T follicular helper cell (primary cell): Measurements from ENCODE around the gene TRIM54.

Experiments used
- DNase-seq: peaks from one replicate; pipeline ENCODE4 v3.0.0-alpha.2; 2020; ENCODE audit warnings: low read depth
- total RNA-seq, 2 experiments: gene quantifications; one replicate each; lab custom pipeline; 2026; lab: John Stamatoyannopoulos, UW

TRIM54 gene
- 0 to 0.17 reads per million in 2 experiments for total RNA-seq

GRCh38 chr2:27281855-27282559, at the start of gene TRIM54:
TRIM54 (plus strand) TSS chr2:27282429; CDS start chr2:27282732, 303 bp downstream.
- DNase-seq: no peak

GRCh38 chr2:27233341-27233740, 48.9 kb upstream of the TRIM54 start:
- no peak for DNase-seq

- no peak for DNase-seq
Measured at GRCh38 chr2:27236136-27236535, 46.1 kb upstream of the TRIM54 start.

GRCh38 chr2:27236626-27237025, 45.6 kb upstream of the TRIM54 start:
- DNase-seq: no peak

GRCh38 chr2:27237341-27237945, 44.8 kb upstream of the TRIM54 start:
- no peak for DNase-seq

- no peak for DNase-seq
Measured at GRCh38 chr2:27238976-27239375, 43.3 kb upstream of the TRIM54 start.

- DNase-seq: no peak
Measured at GRCh38 chr2:27240406-27240805, 41.8 kb upstream of the TRIM54 start.

- no peak for DNase-seq
Measured at GRCh38 chr2:27241761-27242613, 40.2 kb upstream of the TRIM54 start.

GRCh38 chr2:27242614-27242951, 39.6 kb upstream of the TRIM54 start:
- DNase-seq: no peak

- no peak for DNase-seq
Measured at GRCh38 chr2:27243391-27244130, 38.7 kb upstream of the TRIM54 start.

GRCh38 chr2:27245116-27245515, 37.1 kb upstream of the TRIM54 start:
- DNase-seq: no peak

- DNase-seq: no peak
Measured at GRCh38 chr2:27245626-27246025, 36.6 kb upstream of the TRIM54 start.

GRCh38 chr2:27247893-27248292, 34.3 kb upstream of the TRIM54 start:
- no peak for DNase-seq

- no peak for DNase-seq
Measured at GRCh38 chr2:27249159-27249890, 32.9 kb upstream of the TRIM54 start.

- peak; percentile 25 for DNase-seq
Measured at GRCh38 chr2:27249891-27250651, 32.2 kb upstream of the TRIM54 start.

- no peak for DNase-seq
Measured at GRCh38 chr2:27250652-27251379, 31.4 kb upstream of the TRIM54 start.

GRCh38 chr2:27251766-27252165, 30.5 kb upstream of the TRIM54 start:
- no peak for DNase-seq

- DNase-seq: no peak
Measured at GRCh38 chr2:27255187-27255586, 27.0 kb upstream of the TRIM54 start.

- no peak for DNase-seq
Measured at GRCh38 chr2:27255660-27256059, 26.6 kb upstream of the TRIM54 start.

GRCh38 chr2:27256855-27257454, 25.3 kb upstream of the TRIM54 start:
- DNase-seq: no peak
